GM21529 (cell line): ENCODE measurements around the gene ATXN7.

Experiments
- ATAC-seq: cut with Tn5 transposase; IDR thresholded peaks from one replicate; pipeline ENCODE4 v1.9.1; 2021; ENCODE audit not compliant: unreplicated experiment

ATXN7 gene

DNA sequence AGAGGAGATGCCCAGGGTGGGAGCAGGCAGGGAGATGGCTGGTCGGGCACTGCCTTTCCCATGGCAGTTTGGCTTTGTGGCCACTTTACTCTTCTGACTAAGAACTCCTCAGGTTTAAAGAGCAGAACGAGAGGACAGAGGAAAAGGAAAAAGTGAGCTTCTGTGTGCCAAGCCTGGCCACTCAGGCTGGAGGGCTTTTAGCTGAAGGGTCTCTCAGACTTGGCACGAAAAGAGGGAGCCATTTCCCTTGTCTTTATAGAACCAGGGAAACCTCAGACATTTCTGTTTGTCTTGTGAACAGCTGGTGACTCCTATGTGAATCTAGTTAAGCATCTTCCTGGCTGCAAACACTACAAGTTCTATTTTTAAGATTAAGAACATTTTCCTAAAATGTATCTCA, 182.9 kb downstream of the ATXN7 start:
- no peak for ATAC-seq

DNA sequence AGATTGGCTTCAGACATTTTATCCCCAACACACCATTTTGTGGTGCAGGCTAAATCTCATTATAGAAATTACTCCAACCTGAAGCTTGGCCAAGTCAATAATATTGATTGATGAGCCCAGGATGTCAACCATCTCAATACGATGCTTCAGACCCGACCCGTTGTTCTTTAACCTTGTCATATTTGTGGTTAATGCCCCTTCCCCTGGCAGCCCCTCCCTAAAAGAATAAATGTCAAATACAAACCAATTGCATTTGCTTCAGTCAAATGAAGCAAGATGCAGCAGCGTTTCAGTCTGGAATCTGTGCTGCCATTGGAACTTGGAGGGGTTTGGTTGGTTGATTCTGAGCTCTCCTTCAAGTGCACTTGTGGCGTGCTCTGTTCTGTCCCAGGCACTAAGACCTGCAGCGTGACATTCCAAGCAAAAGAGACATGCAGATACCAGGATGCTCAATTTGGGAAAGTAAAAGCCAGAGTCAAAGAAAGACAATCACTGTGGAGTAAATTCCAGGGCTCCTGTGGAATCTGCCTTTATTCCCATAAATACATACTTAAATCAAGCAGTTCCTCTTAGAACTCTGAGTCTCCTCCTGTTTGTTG, 183.4 kb downstream of the ATXN7 start:
- ATAC-seq, result no peak

DNA sequence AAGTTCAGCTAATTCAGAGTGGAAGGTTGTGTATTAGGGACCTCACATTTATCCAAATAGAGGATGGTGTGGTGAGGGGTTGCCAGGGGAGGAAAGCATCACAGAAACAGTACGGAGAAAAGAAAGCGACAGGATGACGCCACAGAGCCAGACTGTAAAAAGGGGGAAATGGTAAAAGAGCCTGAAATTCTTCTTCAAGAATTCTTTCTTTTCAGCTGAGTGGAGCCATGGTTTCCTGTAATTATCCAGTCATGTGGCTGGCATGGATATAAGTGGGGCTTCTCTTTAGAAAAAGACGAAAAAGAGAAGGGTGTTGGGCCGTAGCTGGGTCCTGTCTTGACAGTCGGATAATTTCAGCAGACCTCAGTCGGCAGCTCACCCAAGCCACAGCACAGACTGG, 184.1 kb downstream of the ATXN7 start:
- ATAC-seq, result no peak

GRCh38 chr3:64048631-64049061, 185.0 kb downstream of the ATXN7 start:
- no peak for ATAC-seq

DNA sequence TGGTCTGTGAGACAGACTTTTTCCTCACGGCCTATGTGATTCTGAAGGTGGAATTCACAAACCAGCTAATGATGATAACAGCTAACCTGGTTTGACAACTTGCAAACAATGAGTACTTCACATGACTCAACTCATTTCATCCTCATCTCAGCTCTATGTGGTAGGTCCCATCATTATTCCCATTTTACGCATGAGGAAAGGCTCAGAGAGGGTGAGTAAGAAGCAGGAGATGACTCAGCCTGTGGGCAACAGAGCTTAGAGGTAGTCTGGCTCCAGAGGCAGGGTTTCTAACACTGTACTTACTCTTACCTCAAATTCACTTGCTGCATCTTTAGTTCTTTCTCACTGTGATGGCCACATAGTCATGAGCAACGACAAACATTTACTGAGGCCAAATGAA, 185.5 kb downstream of the ATXN7 start:
- ATAC-seq, result no peak

DNA sequence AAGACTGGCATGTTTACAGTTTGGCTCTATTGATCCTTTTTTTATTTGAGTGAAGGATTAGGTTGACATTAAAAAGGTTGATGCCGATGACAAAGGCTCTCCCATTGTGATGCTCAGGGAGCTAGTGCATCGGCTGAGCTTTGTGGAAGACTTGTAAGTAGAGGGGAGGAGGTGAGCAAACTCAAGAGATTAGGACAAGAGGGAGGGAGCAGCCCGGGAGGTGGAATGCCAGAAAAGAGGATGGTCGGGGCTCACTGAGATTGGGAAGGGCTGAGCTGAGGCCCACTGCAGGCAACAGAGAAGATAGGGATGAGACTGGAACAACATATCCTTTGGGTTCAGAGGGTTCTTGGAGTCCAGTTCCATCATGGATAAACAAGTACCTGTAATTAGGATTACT, 186.2 kb downstream of the ATXN7 start:
- ATAC-seq, result no peak
